Measurements from ENCODE around the gene DHX34.

The DHX34 gene

GRCh38 chr19:47417746-47418691 is 68.9 kb downstream of the DHX34 start:
- no peak for DNase-seq (ENCODE audit: low spot score)
- in situ Hi-C loops (cut with MboI; ENCODE audit: low pct_unique_long_range_greater_than_20kb, low sequenced_read_pairs, unreplicated experiment) = no loop called here
- TF ChIP-seq CTCF (IDR thresholded peaks at IDR 0.05; ENCODE audit: extremely low read depth, insufficient read depth, missing control alignments) = no peak

- DNase-seq (ENCODE audit: low spot score) = no peak
- no peak for TF ChIP-seq CTCF (IDR thresholded peaks at IDR 0.05; ENCODE audit: extremely low read depth, insufficient read depth, missing control alignments)
- in situ Hi-C loops (cut with MboI; ENCODE audit: low pct_unique_long_range_greater_than_20kb, low sequenced_read_pairs, unreplicated experiment) = no loop called here
These were observed 69.5 kb downstream of the DHX34 start for GRCh38 chr19:47418692-47419029.

- no peak for DNase-seq (ENCODE audit: low spot score)
- no peak for TF ChIP-seq CTCF (IDR thresholded peaks at IDR 0.05; ENCODE audit: extremely low read depth, insufficient read depth, missing control alignments)
- in situ Hi-C loops (cut with MboI; ENCODE audit: low pct_unique_long_range_greater_than_20kb, low sequenced_read_pairs, unreplicated experiment) = no loop called here
These were observed 70.1 kb downstream of the DHX34 start, which contains the start of gene MEIS3 for GRCh38 chr19:47419030-47419783. Gene MEIS3, minus strand, starts transcription at chr19:47419527. Its CDS starts 446 bp downstream, at chr19:47419081.

GRCh38 chr19:47419789-47420188 is 70.7 kb downstream of the DHX34 start:
- no peak for TF ChIP-seq CTCF (IDR thresholded peaks at IDR 0.05; ENCODE audit: extremely low read depth, insufficient read depth, missing control alignments)
- in situ Hi-C loops (cut with MboI; ENCODE audit: low pct_unique_long_range_greater_than_20kb, low sequenced_read_pairs, unreplicated experiment) = no loop called here
- DNase-seq (ENCODE audit: low spot score) = no peak

- no peak for TF ChIP-seq CTCF (IDR thresholded peaks at IDR 0.05; ENCODE audit: extremely low read depth, insufficient read depth, missing control alignments)
- in situ Hi-C loops (cut with MboI; ENCODE audit: low pct_unique_long_range_greater_than_20kb, low sequenced_read_pairs, unreplicated experiment) = no loop called here
These were observed 72.2 kb downstream of the DHX34 start for GRCh38 chr19:47421244-47421786.

GRCh38 chr19:47421844-47422395 is 72.8 kb downstream of the DHX34 start:
- in situ Hi-C loops (cut with MboI; ENCODE audit: low pct_unique_long_range_greater_than_20kb, low sequenced_read_pairs, unreplicated experiment) = no loop called here
- no peak for DNase-seq (ENCODE audit: low spot score)

More at GRCh38 chr19:47421244-47421786, 72.2 kb downstream of the DHX34 start:
- no peak for DNase-seq (ENCODE audit: low spot score)

More at GRCh38 chr19:47421844-47422395, 72.8 kb downstream of the DHX34 start:
- TF ChIP-seq CTCF (IDR thresholded peaks at IDR 0.05; ENCODE audit: extremely low read depth, insufficient read depth, missing control alignments) = no peak
